ENCODE measurements around the gene GRK5.

The GRK5 gene

DNA sequence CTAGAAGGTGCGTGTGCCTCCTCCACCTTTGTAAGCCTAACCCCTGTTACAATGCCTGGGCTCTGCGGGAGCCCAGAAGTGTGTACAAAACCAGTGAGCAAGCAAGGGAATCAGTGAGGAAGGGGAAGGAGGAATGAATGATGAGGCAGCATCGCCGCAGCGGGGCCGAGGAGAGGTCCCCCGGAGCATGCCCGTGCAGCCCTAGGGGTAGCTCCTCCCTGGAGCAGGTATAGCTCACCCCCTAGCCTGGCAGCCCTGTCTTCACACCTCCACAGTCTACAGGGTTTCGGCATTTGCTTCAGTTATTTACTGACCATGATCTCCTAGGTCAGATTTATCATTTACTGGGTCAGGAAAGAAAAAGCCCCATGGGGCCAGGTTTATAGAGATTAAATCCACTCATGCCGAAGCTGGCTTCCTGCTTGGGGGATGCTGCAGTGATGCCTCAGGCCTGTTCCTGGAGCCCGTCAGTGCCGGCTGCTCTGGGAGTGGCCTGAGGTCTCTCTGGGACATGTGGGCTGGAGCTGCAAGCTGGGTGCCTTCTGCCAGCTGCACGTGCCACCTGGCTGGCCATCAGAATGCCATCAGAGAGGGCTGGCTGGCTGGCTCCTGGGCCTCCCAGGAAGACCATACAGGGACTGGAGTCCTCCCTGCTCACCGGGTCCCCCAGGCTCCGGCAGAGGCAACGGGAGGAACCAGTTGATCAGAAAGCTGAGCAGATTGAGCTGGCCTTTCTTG lies 138.9 kb downstream of the GRK5 start:
- no peak for DNase-seq (ENCODE audit: low read depth, low spot score)
- H3K4me3 ChIP-seq (ENCODE audit: low read depth, low read length) = no peak overlapping the region
- POLR2A ChIA-PET = no interaction called here
- TF ChIP-seq, protein P1, sequence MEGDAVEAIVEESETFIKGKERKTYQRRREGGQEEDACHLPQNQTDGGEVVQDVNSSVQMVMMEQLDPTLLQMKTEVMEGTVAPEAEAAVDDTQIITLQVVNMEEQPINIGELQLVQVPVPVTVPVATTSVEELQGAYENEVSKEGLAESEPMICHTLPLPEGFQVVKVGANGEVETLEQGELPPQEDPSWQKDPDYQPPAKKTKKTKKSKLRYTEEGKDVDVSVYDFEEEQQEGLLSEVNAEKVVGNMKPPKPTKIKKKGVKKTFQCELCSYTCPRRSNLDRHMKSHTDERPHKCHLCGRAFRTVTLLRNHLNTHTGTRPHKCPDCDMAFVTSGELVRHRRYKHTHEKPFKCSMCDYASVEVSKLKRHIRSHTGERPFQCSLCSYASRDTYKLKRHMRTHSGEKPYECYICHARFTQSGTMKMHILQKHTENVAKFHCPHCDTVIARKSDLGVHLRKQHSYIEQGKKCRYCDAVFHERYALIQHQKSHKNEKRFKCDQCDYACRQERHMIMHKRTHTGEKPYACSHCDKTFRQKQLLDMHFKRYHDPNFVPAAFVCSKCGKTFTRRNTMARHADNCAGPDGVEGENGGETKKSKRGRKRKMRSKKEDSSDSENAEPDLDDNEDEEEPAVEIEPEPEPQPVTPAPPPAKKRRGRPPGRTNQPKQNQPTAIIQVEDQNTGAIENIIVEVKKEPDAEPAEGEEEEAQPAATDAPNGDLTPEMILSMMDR (IDR thresholded peaks at IDR 0.05; ENCODE audit: insufficient read depth, low read length, missing control alignments) = no peak
- CTCF ChIA-PET = interaction anchor here (1.2 kb wide), 1 partner anchor 136 kb away, joined by 3 read pairs; no protein-coding TSS in a partner anchor

DNA sequence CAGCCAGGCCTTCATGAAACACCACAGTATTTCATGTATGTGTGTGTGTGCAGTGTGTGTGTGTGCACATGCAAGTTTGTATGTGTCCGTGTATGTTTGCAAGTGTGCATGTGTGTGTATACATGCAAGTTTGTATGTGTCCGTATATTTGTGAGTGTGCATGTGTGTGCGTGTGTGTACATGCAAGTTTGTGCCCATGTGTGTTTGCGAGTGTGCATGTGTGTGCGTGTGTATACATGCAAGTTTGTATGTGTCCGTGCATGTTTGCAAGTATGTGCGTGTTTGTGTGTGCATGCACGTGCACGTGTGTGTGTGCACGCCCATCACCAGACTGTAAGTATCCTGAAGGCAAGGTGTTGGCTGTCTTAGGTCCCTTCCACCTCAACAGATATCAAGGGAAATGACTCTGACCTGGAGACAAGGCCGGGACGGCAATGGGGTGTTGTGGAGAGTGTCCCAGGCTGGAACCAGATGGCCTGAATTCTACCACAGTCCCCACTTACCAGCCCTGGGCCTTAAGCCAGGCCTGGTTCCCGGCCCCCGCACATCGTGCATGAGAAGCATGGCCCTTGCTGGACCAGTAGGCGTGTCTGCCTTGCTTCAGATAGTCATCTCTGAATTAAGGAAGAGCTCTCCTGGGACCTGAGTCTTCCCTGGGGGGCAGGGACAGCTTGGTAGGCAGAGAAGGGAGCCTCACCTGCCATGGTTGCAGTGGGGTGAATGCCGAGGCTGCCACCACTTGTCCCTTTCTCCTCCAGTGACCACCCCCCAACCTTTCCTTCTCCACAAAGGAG lies 140.0 kb downstream of the GRK5 start:
- ChIA-PET CTCF (interaction anchor here (1.2 to 1.6 kb wide), 2 partner anchors 18 to 137 kb away, joined by 3 to 6 read pairs; no protein-coding TSS in a partner anchor), POLR2A (no interaction called here)
- TF ChIP-seq, protein P1 (IDR thresholded peaks at IDR 0.05; ENCODE audit: insufficient read depth, low read length, missing control alignments) = no peak
- no peak for DNase-seq (ENCODE audit: low read depth, low spot score)
- H3K4me3 ChIP-seq (ENCODE audit: low read depth, low read length) = no peak overlapping the region

DNA sequence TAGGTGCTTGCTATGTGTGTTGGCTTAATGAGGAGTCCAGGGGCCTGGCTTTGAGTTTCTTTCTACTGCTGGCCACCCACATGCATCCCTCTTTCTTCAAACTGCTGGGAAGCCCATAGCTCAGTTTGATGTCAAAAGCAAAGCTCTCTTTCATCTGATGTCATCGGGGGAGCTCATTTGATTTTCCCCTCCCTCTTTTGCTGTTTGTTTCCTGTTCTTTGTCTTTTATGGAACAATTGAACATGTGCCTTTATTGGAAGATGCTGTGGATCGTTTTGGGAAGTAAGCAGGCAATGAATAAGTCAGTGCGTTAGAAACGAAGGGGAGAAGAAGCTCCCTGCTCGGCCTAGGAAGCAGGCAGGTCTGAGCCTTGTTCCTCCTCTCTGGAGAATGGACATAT lies 140.7 kb downstream of the GRK5 start:
- DNase-seq (ENCODE audit: low read depth, low spot score) = no peak
- POLR2A ChIA-PET = no interaction called here
- CTCF ChIA-PET = interaction anchor here (0.6 to 1.6 kb wide), 3 partner anchors 17 to 184 kb away, joined by 3 to 6 read pairs (median 3); no protein-coding TSS in a partner anchor
- TF ChIP-seq, protein P1 (IDR thresholded peaks at IDR 0.05; ENCODE audit: insufficient read depth, low read length, missing control alignments) = no peak
- H3K4me3 ChIP-seq (ENCODE audit: low read depth, low read length) = no peak overlapping the region

DNA sequence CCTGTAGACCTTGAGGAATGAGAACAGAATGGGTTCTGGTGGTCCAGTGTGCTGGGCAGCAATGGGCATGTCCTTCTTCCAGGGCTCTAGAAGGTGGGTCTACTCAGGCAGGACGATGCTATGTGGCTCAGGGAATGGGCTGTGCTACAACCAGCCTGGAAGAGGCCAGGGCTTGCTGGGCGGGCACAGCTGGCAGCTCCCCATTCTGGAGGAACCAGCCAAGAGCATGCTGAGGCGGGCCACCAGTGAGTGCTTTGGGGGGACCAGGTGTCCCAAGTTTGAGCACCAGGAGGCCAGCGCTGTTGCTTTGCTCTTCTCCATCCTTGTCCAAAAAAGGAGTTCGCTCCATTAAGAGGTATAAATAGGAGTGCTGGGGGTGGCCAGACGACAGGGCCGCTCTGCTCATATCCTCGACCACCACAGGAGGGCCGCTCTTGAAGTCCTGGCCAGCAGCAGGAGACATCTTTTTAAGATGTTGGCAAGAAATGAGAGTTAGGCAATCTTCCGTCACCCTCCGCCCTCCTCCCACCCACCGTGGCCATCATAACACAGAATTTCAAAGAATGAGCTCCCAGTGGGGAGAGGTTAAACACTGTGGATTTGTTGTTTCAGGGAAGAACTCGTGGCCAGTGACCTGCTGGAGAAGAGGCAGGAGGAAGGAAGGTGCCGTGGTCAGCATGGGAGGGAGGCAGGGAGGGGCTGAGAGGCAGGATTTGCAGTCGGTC lies 141.3 kb downstream of the GRK5 start:
- TF ChIP-seq, protein P1 (IDR thresholded peaks at IDR 0.05; ENCODE audit: insufficient read depth, low read length, missing control alignments) = no peak
- POLR2A ChIA-PET = no interaction called here
- DNase-seq (ENCODE audit: low read depth, low spot score) = no peak
- no peak overlapping the region for H3K4me3 ChIP-seq (ENCODE audit: low read depth, low read length)
- CTCF ChIA-PET = interaction anchor here (0.6 to 1.6 kb wide), 5 partner anchors 13 to 185 kb away, joined by 3 to 6 read pairs (median 3); no protein-coding TSS in a partner anchor

DNA sequence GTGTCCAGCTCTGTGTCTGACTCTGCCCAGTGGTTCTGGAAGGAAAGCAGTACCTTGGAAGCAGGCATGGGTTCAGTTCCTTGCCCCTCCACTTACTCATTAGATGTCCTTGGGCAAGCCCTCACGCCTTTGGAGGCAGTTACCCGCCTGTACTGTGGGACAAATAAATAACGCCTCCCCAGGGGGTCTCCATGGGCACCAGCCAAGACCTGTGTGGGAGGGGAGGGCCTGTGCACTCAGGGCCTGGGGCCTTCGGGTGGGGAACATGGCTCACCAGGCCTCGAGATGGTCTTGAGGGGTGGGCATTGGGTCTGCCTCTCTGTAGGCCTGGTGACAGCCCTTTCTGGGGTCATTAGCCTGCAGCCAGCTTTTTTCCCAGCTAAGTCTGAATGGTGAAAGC lies 142.0 kb downstream of the GRK5 start:
- TF ChIP-seq, protein P1 (IDR thresholded peaks at IDR 0.05; ENCODE audit: insufficient read depth, low read length, missing control alignments) = no peak
- POLR2A ChIA-PET = no interaction called here
- H3K4me3 ChIP-seq (ENCODE audit: low read depth, low read length) = no peak overlapping the region
- DNase-seq (ENCODE audit: low read depth, low spot score) = no peak
- CTCF ChIA-PET = interaction anchor here (0.9 to 1.6 kb wide), 5 partner anchors 14 to 143 kb away, joined by 3 to 6 read pairs (median 4); partner anchors contain the start of gene GRK5
